ENCODE data around the gene LGALS9C.
"Not testable (repeated sequence)": the region's sequence is repeated elsewhere in the genome, so short reads cannot be mapped to it uniquely, and the experiment has no call there.

Gene LGALS9C

DNA sequence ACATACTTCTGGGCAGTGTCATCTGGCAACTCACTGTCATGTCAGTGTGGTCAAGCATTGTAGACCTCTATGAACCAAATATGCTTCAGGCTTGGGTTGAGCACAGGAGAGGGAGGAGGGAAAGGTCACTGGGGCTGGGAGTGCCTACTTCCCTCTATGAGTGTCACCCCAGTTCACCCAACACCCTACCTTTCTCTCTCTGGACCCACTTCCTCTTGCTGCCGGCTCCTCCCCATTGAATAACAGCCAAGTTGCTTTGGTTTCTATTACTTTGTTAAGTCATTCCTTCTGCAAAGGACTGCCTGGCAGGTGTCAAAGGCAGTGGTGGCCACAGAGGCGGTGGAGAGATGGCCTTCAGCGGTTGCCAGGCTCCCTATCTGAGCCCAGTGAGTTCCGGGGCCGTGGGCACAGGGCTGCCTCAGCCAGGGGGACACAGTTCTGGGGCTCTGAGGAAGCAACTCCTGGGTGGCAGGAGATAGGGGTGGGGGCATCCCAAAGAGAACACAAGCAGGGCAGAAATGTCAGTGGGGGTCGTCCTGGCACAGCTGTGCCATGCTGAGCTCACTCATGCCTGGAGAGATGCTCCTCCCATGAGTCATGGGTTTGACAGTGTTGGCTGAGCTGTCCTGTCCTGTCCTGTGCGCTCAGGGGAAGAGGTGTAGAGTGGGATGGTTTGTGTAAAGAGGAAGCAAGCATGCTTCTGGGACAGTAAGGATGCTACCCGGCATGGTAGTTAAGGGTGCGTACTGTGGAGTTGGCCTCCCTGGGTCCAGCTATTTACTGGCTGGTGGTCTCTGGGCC, at the start of gene LGALS9C:
LGALS9C (plus strand) TSS at position 282 of the 801 bp plus-strand sequence; CDS start at position 348, 66 bp downstream.
- DNase-seq (ENCODE audit: low spot score): peak; percentile 29

DNA sequence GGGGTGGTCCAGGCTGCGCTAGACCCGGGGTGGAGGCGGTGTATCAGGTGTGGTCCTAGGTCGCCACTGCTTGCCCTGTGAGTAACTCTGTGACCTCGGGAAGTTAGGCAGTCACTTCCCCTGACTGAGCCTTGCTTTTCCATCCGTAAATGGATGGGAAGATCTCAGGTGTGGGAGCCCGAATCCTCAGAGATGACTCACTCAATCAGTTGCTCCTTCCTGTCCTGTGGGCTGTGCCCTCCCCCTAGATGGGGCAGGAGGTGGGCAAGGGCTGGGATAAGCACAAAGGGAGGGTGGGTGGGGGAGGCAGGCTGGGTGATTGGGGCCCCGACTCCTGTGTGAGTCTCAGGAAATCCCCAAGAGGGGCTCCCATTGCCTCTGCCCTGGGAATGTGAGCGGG, 44.4 kb upstream of the LGALS9C start:
- not testable (repeated sequence) for FAIRE-seq; DNase-seq (ENCODE audit: low spot score)

More for the DNA sequence above, at the start of gene LGALS9C:
- not testable (repeated sequence) for FAIRE-seq

DNA sequence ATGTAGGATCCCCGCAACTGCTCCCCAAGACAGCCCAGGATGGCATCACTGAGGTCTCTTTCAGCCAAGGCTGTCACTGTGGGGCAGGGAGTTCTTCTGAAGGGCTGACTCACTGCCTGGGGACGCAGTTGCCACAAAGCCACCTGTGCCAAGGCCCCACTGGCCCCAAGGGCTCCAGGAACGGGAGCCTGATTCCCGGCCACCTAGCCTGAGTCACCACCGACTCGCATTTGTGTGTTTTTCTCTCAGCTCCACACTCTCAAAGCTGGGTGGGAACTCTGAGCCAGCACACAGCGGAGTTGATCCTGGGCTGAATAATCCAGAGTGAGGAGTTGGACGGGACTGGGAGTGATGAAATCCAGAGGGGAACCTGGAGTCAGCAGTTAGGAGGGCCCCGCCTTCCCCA, 37.1 kb upstream of the LGALS9C start:
- FAIRE-seq; DNase-seq (ENCODE audit: low spot score): not testable (repeated sequence)

DNA sequence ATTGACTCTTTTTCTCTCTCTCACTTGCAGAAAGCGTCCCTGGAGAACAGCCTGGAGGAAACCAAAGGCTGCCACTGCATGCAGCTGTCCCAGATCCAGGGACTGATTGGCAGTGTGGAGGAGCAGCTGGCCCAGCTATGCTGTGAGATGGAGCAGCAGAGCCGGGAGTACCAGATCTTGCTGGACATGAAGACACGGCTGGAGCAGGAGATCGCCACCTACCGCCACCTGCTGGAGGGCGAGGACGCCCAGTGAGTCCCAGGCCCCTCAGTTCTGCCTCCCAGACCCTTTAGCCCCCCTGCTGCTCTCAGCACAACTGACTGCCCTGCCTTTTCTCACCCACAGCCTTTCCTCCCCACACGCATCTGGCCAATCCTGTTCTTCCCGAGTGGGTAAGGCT, 34.5 kb upstream of the LGALS9C start:
- FAIRE-seq; DNase-seq (ENCODE audit: low spot score): not testable (repeated sequence)

DNA sequence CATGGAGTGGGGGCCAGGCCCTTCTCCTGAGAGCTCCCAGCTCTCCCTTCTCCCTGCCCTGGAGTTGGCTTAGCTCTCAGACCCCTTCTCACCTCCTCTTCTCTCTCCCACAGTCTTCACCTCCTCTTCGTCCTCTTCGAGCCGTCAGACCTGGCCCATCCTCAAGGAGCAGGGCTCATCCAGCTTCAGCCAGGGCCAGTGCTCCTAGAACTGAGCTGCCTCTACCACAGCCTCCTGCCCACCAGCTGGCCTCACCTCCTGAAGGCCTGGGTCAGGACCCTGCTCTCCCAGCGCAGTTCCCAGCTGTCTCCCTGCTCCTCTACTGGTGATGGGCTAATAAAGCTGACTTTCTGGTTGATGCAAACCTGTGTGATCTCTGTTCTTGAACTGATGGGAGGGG, 34.1 kb upstream of the LGALS9C start:
- DNase-seq (ENCODE audit: low spot score); FAIRE-seq: not testable (repeated sequence)

DNA sequence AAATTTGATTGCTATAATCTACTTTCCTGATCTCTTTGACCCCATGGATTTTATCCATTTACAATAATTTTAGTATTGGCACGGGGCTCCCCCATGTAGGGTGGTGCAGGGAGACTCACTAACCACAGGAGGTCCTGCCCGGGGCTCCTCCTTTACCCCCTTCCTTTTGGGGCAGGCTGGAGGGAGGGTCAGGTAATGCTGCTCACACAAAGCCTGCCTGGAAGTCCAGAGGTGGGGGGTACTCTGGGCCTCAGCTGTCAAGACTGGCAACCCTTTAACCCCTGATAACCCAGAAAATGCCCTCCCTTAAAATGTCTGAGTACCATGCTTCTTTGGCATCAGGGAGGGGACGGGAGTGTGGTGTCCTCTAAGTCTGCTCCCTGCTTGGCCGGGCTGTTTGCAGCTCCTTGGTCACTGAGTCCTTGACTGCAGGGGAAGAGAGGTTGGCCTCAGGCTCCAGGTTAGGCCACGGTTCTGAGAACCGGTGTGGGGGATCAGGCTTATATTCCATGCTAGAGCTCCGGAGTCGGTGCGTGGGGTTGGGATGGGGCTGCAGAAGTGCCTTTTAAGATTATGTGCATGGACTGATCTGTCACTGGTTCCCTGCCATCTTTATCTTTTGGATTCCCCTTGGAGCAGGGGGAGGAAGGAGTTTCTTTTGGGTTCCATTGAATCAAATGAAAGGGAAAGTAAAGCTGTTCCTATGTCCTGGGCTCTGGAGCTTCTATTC, 28.9 kb upstream of the LGALS9C start:
- DNase-seq (ENCODE audit: low spot score): not testable (repeated sequence)

DNA sequence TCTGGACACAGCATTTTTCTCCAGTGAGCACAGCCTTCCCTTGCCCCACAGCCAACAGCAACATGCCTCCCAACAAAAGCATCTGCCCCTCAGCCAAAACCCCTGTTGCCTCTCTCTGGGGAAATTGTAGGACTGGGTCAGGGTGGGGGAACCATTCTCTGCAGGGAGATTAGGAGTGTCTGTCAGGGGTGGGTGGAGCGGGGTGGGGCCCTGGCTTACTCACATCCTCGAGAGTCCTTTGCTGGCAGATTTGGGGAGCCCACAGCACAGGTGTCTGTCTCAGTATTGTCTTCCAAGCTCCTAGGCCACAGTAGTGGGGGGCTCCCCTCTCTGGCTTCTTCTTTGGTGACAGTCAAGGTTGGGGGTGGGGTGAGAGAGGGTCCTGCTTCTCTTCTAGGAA, 28.3 kb upstream of the LGALS9C start:
- DNase-seq (ENCODE audit: low spot score); FAIRE-seq: not testable (repeated sequence)

More for the DNA sequence above, 28.9 kb upstream of the LGALS9C start:
- FAIRE-seq: not testable (repeated sequence)

DNA sequence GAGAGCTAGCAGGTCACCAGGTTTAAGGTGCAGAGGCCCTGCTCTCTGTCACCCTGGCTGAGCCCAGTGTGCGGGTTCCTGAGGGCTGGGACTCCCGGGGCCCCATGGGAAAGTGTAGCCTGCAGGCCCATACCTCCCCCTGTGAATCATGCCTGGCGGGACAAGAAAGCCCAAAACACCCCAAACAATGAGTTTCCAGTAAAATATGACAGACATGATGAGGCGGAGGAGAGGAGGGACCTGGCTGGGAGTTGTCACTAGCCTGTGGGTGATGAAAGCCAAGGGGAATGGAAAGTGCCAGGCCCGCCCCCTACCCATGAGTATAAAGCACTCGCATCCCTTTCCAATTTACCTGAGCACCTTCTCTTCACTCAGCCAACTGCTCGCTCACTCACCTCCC, 26.8 kb upstream of the LGALS9C start:
- DNase-seq (ENCODE audit: low spot score); FAIRE-seq: not testable (repeated sequence)

DNA sequence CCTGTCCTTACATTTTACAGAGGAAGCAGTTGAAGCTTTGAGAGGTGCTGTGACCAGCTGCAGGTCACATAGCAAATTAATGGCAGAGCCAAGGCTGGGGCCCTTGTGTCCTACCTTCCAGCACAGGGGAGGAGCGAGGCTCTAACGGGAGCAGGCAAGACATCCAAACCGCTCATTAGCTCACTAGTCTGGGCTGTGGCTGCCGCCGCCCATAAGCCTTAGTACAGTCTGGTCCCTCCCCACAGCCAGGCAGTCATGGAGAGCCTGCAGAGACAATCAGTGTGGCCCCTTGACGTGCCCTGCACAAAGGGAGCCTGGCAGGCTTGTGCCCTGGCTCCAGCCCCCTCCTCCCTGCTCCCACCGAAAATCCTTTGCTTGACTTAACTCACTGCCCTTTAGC, 25.6 kb upstream of the LGALS9C start:
- not testable (repeated sequence) for DNase-seq (ENCODE audit: low spot score); FAIRE-seq

DNA sequence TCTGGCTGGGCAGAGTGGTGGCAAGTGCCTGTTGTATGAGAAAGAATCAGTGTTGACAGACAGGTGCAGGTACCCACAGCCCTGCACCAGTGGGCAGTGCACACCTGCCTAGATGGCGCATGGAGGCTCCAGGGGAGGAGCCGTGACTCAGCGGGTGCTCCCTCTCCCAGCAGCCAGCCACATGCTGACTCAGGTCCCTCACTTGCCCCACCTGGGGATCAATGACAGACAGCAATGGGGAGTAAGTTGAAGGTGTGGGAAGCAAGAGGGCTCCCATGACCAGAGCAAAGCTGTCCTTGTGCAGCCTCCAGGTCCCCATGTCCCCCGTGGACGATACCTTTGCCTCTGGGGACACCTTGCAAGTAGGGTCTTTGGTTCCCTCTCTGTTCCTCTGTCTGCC, 24.6 kb upstream of the LGALS9C start:
- DNase-seq (ENCODE audit: low spot score); FAIRE-seq: not testable (repeated sequence)

DNA sequence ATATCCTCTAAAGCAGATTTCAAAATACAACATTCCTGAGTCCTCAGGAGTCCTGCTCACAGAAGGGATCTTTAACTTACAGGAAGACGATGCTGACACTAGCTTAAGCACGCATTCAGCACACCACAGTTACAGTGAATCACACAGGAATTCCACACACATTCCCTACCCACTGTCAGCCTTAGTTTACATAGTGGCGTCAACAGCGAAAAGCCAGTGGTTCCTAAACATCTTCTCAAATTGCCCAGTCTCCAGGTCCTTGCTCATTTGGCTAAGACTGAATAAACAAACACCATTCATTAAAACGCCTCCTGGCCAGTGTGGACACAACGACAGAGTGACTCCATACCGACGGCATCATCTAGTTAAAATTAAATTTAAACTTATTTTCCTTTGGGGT, 17.6 kb upstream of the LGALS9C start:
- FAIRE-seq: peak; percentile 90
- DNase-seq (ENCODE audit: low spot score): peak; percentile 3

DNA sequence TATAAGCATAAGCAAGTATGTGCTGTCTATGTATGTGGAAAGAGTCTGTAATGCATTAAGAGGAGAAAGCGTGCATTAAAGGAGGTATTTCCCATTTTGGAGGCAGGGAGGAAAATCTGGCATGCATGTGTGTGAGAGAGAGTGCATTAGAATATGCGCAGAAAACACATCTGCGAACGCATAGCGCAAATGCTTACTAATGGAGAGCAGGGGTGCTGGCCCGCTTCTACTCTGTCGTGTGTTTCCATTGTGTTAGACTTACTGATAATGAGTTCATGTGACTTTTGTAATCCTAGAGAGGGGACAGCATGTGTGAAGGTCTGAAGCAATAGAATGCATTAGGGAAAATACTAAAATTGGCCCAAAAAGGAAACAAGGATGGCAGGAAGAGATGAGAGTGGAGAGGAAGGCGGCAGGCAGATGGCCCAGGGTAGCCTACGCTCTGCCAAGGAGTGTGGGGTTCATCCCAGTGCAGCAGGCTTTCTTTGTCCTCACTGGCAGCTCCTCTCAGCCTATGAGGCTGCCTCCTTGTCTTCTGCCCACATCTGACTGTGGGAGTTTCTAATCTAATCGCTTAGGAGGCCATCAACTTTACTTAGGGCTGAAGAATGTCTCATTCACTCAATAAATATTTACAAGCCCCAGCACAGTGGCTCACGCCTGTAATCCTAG, 12.6 kb upstream of the LGALS9C start:
- DNase-seq (ENCODE audit: low spot score); FAIRE-seq: not testable (repeated sequence)

DNA sequence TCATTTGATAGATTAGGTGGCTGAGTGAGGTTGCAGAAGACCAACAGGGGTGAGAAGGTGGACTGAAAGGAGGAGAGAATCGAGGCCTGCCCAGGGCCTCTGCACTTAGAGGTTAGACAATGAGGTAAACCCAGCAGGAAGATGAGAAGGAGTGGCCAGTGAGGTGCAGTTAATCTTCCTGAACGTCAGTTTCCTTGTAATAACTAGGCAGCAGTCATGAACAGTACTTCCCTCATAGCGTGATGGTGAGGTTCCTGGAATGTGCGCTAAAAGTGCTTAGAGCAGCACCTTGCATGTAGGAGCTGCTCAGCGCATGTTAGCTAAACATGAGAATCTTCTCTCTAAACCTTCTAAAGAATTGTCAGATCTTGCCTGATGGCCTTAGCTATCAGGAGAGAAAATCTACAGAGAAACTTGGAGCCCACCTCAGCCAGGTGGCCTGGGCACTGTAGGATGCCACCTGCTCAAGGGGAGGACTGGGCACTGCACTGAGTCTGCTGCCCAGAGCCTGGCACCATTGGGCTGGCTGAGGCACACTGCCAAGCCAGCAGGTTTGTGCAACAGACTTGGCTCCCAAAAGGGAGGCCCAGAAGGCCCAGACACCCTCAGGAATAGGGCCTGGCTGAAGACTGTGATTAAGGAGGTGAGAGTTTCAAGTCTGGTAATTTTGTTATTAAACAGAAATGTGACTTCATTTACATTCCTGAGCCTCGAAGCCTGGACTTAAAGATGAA, 10.2 kb upstream of the LGALS9C start:
- FAIRE-seq; DNase-seq (ENCODE audit: low spot score): not testable (repeated sequence)

DNA sequence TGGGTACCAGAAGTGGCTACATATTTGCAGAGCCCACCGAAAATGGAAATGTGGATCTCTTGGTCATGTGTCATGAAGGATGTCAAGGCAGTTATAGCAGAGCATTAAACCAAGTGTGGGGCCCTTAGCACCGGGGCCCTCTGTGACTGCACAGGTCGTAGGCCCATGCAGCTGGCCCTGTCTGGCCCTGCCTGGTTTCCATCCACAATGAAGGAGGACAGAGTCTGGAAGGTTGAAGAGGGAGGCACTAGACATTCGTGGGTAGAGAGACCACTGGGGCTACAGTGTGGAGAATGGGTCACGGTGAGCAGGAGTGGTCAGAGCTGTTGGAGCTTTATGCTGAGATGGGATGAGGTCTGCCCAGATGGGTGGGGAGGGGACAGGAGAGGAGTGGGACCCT, 9.6 kb upstream of the LGALS9C start:
- not testable (repeated sequence) for DNase-seq (ENCODE audit: low spot score); FAIRE-seq

DNA sequence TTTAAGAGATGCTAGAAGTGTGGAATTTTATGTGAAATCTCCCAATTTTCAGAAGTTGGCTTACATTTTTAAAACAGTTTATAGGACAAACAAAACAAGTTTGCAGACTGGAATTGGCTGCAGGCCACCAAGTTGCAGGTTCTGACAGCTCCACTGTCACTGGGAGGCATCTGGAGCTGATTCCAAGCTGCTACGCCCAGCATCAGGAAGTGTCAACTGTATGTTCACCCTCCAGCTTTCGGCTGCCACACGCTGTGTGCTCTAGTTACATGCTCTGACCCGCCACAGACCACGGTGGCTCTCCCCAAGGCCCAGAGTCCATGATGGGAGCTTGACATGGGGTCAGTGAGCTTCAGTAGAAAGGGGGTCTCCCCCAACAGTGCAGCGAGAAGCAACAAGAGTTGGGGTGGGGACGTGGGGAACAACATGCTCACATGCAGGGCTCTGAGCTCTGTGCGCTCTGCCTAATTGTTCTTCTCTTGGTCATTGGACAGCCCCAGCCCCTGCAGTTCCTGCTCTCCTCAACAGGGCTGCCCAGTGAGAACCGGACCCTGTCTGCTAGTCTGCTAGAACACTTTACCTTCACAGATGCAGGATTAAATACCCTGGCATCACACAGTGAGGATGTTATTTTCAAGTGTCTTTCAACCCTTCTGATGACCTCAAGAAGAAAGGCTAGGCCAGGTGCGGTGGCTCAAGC, 8.0 kb upstream of the LGALS9C start:
- DNase-seq (ENCODE audit: low spot score); FAIRE-seq: not testable (repeated sequence)

DNA sequence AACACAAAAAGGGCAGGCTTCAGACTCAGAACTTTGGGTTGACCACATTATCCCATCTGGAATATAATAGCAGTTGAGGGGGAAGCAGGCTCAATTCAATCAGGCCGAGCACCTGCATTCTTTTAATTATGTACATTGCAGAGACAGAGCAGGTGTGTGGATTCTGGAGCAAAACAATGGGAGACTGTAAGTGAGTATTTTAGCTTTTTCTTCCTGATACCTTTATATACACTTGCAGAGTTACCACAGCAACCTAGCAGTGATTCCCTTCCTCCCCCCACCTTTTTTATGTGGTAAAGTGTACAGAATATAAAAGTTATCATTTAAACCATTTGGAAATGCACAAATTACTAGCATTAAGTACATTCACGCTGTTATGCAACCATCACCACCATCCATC, 6.8 kb upstream of the LGALS9C start:
- not testable (repeated sequence) for DNase-seq (ENCODE audit: low spot score)

DNA sequence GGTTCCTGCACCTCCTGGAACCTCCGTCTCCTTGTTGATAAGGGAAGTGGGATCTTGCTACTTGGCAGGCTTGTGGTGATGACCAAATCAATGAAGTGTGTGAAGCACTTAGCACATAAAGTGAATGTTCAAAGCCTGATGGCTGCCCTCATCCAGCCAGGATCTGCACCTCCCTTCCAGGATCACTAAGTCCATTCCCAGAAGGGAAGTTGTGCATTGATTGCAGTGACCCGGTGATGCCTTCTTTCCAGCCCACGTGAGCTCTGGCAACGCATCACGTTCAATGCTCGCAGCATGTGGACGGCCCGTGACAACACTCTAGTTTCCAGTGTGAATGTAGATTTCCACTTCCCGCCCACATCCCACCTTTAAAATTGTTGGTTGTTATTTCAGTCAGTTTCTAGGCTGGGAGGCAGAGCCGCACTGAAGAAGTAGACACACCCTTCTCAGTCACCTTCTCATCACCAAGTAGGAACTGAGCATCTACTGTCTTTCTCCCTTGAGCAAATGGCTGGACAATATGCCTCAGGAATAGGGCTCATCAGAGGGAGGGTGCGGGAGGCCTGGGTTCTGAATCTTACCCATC, 6.2 kb upstream of the LGALS9C start:
- DNase-seq (ENCODE audit: low spot score); FAIRE-seq: not testable (repeated sequence)

More for the DNA sequence above, 6.8 kb upstream of the LGALS9C start:
- not testable (repeated sequence) for FAIRE-seq

DNA sequence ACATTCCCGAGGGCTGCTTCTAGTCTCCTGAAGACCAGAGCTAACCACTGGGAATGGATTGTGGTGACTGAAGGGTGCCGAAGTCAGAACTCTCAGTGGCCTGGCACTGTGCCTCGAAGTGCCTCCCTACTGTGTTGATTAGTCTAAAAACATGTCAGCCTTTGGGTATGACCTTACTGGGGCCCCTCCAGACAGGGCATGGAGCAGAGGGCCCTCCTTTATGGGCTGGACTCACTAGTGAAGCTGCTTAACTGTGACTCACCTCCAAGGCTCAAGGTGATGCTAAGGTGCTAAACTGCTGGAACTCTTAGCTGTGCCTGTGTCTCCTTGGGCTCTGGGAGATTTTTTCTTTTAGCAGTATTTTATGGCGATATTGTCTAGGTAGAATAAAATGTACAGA, 2.6 kb upstream of the LGALS9C start:
- FAIRE-seq; DNase-seq (ENCODE audit: low spot score): not testable (repeated sequence)

DNA sequence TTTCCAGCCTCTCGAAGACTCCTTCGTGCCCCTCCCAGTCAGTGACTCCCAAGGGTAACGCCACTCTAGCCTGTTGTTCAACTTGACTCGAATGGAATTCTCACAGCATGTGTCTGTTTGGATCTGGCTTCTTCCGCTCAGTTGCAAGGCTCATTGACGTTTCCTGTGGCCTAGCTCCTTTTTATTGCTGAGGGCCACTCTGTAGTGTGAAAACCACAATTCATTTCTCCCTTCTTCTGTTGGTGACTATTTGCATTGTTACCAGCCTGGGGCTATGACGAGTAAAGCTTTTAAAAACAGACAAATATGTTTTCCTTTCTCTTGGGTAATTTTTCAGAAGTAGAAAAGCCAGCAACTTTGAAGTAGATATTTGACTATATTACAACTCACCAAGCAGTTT, 1.8 kb upstream of the LGALS9C start:
- not testable (repeated sequence) for DNase-seq (ENCODE audit: low spot score); FAIRE-seq

DNA sequence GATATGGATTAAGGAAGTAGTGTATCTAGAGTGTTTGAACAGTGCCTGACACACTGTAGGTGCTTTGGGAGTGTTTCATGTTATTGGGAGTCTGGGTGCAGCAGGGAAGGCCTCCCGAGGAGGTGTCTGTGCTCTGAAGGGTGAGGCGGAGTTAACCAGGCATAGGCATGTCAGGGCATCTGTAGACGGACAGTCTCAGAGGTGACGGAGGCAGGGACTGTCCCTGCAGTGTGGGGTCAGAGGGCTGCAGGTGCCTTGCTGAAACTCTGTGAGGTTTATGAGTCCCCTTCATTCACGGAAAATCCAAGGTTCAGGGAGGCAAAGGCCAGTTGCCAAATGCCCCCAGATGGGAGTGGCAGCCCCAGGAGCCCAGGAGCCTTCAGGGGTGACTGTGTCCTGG, 778 bp downstream of the LGALS9C start:
- not testable (repeated sequence) for FAIRE-seq; DNase-seq (ENCODE audit: low spot score)
